ENCODE results near the gene GDE1.
A peak's percentile ranks its signal among the peaks of the same experiment; 100 is the strongest.

The GDE1 gene

GRCh38 chr16:19523559-19524355 lies 1.9 kb upstream of the GDE1 start, which contains the start of gene CCP110:
Gene CCP110, plus strand, starts transcription at chr16:19523942. Its CDS starts 3,940 bp downstream, at chr16:19527882.
- peak; percentile 91 for DNase-seq (ENCODE audit: low read depth)

GRCh38 chr16:19523184-19523558 lies 1.3 kb upstream of the GDE1 start:
- no peak for DNase-seq (ENCODE audit: low read depth)

DNA sequence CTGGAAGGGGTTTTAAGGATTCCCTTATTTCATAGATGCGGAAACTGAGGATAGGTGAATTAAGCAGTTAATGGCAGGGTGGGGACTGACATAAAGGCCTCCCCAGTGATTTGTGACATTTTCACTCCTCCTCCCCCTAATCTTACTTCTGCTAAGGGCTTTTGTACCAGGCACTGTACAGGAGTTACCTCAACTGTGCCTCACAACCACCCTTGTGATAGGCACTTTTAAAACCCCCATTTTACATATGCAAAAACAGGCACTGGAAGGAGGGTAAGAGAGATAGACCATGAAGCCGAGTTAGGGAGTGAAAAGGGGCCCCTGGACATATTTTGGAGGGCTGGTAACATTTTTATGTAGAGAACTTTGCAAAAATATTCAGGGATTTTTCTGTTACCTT lies 862 bp upstream of the GDE1 start:
- no peak for DNase-seq (ENCODE audit: low read depth)

- DNase-seq (ENCODE audit: low read depth) = no peak
Observed at GRCh38 chr16:19522397-19522732, 467 bp upstream of the GDE1 start.

DNA sequence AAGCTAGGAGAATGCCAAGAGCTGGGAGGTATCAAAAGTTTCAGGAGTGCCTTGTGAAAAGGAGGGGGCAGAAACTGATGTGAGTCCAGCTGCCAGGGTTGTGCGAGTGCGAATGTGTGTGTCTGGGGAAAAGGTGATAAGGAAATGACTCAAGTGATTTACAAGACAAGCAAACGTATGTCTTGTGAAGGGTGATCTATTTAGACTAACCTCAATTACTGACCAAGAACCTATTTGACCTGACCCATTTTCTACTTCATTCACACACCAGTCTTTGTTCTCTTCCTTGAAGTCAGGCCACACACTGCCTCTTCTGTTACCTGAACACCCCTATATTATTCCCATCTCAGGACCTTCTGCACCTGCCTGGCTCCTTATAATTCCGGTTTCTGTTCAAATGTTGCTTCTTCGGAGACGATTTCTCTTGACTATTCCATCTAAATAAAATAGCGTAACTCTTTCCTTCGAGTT lies 1.0 kb downstream of the GDE1 start:
- no peak for DNase-seq (ENCODE audit: low read depth)

- DNase-seq (ENCODE audit: low read depth) = no peak
Observed at GRCh38 chr16:19518388-19518787, 3.5 kb downstream of the GDE1 start.

GRCh38 chr16:19517424-19518089 lies 4.3 kb downstream of the GDE1 start:
- DNase-seq (ENCODE audit: low read depth) = no peak

DNA sequence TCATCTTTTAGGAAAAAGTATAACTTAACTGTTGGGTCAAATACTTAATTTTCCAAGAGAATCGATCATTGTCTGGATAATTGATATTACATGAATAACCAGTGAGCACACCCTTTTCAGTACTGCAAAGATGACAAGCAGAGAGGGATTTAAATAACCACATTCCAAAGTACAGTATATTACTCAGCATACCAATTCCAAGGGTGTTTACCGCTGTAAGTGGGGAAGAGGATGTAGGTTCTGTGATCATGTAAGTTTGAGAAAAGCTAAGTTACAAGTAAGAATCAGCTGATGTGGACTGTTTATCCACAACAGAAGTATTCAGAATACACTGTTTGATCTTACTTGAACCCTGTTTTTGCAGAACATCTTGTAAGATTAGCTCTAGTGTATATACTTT lies 6.1 kb downstream of the GDE1 start:
- no peak for DNase-seq (ENCODE audit: low read depth)

DNA sequence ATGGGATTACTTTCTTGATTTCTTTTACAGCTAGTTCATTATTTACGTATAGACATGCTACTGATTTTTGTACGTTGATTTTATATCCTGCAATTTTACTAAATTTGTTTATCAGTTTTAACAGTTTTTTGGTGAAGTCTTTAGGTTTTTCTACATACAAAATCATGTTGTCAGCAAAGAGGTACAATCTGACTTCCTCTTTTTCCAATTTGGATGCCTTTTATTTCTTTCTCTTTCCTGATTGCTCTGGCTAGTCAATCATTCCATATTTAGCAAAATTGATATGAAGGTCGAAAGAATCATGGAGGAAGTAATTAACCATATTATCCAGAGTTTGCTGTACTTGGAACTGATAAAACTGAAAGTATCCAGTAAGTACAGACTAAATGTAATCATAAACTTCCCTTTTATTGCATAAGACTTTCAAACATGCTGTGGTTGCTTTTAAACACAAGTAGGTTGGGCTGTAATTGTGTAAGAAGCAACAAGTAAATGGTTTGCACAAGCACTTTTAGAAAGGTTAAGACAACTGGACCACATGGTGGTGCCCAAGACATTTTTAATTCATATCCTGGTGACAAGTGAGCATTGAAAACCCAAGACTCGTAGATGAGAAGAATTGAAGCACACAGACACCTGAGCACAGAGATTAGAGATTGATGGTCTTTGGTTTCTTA lies 8.4 kb downstream of the GDE1 start:
- DNase-seq (ENCODE audit: low read depth) = no peak

GRCh38 chr16:19512297-19512696 lies 9.6 kb downstream of the GDE1 start:
- no peak for DNase-seq (ENCODE audit: low read depth)

GRCh38 chr16:19507867-19508266 lies 14.0 kb downstream of the GDE1 start:
- no peak for DNase-seq (ENCODE audit: low read depth)

DNA sequence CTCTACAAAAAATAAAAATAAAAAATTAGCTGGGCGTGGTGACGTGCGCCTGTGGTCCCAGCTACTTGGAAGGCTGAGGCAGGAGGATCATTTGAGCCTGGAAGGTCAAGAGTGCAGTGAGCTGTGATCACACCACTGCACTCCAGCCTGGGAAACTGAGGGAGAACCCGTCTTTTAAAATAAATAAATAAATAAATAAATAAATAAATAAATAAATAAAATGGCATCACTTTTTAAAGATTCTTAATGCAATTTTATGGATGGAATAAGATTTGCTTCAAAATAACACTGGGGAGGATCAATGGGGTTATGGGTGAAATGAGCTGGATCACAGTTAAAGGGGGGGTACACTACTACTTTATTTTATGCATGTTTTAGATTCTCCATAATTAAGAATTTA lies 14.9 kb downstream of the GDE1 start:
- DNase-seq (ENCODE audit: low read depth) = no peak

- DNase-seq (ENCODE audit: low read depth) = peak; percentile 83
Observed at GRCh38 chr16:19505600-19506303, 16.1 kb downstream of the GDE1 start.

GRCh38 chr16:19503461-19504075 lies 18.3 kb downstream of the GDE1 start:
- no peak for DNase-seq (ENCODE audit: low read depth)

DNA sequence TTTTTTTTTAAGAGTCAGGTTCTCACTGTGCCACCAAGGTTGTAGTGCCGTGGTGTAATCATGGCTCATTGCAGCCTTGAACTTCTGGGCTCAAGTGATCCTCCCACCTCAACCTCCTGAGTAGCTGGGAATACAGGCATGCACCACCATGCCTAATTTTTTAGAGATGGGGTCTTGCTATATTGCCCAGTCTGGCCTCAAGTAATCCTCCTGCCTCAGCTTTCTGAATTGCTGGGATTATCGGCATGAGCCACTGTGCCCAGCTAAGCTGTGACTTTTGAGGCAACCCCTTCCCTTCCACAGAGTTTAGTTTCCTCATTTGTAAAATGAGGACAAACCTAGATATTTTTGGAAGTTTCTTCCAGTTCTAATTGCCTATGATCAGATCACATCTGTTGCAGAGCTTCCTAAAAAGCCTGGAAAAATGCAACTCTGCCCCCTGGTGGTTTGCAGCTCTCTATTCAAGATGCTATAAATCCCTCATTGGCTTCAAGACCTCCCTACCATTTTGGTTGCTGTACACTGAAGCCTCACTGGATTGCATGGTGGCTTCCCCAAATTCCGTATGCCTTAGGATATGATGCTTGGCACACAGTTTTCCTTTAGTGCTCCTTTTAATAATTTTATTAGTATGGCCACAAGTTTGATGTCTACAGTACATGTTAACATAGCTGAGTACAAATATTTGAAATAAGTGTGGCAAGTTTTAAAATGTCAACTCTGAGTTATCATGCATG lies 19.3 kb downstream of the GDE1 start:
- peak; percentile 68 for DNase-seq (ENCODE audit: low read depth)

DNA sequence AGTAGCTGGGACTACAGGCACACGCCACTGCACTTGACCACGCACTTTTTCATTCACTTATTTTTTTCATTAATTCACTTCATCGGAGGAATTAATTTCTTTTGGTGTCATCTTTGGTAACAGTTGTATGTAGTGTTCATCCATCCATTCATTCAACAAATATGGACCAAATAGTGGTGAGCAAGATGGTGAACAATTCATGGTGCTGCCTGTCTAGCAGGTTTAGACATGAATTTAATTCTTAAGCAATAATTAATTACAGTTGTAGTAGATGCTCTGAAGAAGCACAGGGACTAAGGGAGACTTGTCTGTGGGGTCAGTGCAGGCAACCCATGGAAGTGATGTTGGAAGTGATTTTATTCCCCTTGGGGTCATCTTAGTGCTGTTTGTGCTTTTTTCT lies 22.4 kb downstream of the GDE1 start:
- no peak for DNase-seq (ENCODE audit: low read depth)

DNA sequence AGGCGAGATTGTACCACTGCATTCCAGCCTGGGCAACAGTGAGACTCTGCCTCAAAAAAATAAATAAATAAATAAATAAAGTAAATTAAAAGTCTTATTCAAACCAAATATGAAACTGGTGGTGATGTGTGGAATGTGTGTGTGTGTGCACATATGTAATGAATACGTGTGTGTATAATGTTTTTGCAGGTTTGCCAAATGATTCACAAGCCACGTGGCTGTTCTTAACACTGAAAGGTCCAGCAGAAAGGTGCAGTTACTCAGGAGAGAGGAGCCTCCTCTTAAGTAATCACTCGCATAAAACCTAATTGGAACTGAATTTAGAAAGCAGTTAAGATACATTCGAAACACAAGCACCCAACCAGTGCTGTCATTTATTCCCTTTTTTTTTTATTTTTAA lies 22.9 kb downstream of the GDE1 start:
- DNase-seq (ENCODE audit: low read depth) = no peak

- DNase-seq (ENCODE audit: low read depth) = no peak
Observed at GRCh38 chr16:19497176-19497575, 24.7 kb downstream of the GDE1 start.

GRCh38 chr16:19490619-19491018 lies 31.3 kb downstream of the GDE1 start:
- DNase-seq (ENCODE audit: low read depth) = no peak

GRCh38 chr16:19488213-19488640 lies 33.7 kb downstream of the GDE1 start:
- DNase-seq (ENCODE audit: low read depth) = no peak

GRCh38 chr16:19486750-19487325 lies 35.1 kb downstream of the GDE1 start:
- DNase-seq (ENCODE audit: low read depth) = no peak

Measured in fibroblast of the conjunctiva (primary cell).